Smooth muscle cell (in vitro differentiated cells): ENCODE results near the gene COTL1. TPM values are rescaled to one million over a fixed set of nuclear protein-coding genes. Genes with fewer than 3 reads are reported as not detected.

Source experiments
- DNase-seq: peaks from one replicate; lab custom pipeline; 2025; ENCODE audit not compliant: unreplicated experiment; lab: John Stamatoyannopoulos, UW
- H2AFZ ChIP-seq: fragments of 200-600 bp; sonication (generic); 2 replicates; pipeline ENCODE4 v1.6.0; 2016; ENCODE audit warnings: antibody characterized with exemption, low read depth, mild to moderate bottlenecking
- H3F3A ChIP-seq: fragments of 200-600 bp; sonication (generic); 2 replicates; pipeline ENCODE4 v1.6.0; 2017; ENCODE audit warnings: antibody characterized with exemption, low read depth
- H3K27ac ChIP-seq: fragments of 200-600 bp; sonication (generic); 2 replicates; pipeline ENCODE4 v1.5.1; 2016; ENCODE audit warnings: low read depth, mild to moderate bottlenecking
- H3K27me3 ChIP-seq: fragments of 200-600 bp; sonication (generic); 2 replicates; pipeline ENCODE4 v1.6.1; 2016; ENCODE audit warnings: low read depth, mild to moderate bottlenecking
- H3K36me3 ChIP-seq: fragments of 200-600 bp; sonication (generic); 2 replicates; pipeline ENCODE4 v1.5.1; 2016; ENCODE audit warnings: low read depth
- H3K4me1 ChIP-seq: fragments of 200-600 bp; sonication (generic); 2 replicates; pipeline ENCODE4 v1.5.1; 2016; ENCODE audit warnings: low read depth
- H3K4me2 ChIP-seq: fragments of 200-600 bp; sonication (generic); 2 replicates; pipeline ENCODE4 v1.6.0; 2016; ENCODE audit warnings: mild to moderate bottlenecking
- H3K4me3 ChIP-seq: fragments of 200-600 bp; sonication (generic); 2 replicates; pipeline ENCODE4 v1.5.1; 2016; ENCODE audit warnings: mild to moderate bottlenecking
- H3K79me2 ChIP-seq: fragments of 200-600 bp; sonication (generic); 2 replicates; pipeline ENCODE4 v1.6.0; 2016; ENCODE audit warnings: low read depth, mild to moderate bottlenecking
- H3K9ac ChIP-seq: fragments of 200-600 bp; sonication (generic); 2 replicates; pipeline ENCODE4 v1.6.0; 2016; ENCODE audit warnings: low read depth
- H3K9me3 ChIP-seq: fragments of 200-600 bp; sonication (generic); replicated peaks from 2 replicates; pipeline ENCODE4 v1.5.1; 2016; ENCODE audit warnings: low read depth
- H4K20me1 ChIP-seq: fragments of 200-600 bp; sonication (generic); 2 replicates; pipeline ENCODE4 v1.6.0; 2016; ENCODE audit warnings: low read depth
- CTCF ChIP-seq: fragments of 200-600 bp; sonication (generic); IDR thresholded peaks from 2 replicates; pipeline ENCODE4 v1.5.1; 2017; ENCODE audit warnings: borderline replicate concordance, mild to moderate bottlenecking, antibody characterized with exemption; ENCODE audit not compliant: insufficient read depth, poor library complexity, severe bottlenecking
- WGBS: methylation state at CpG from one replicate; pipeline ENCODE4 v1.1.7; 2016; ENCODE audit warnings: low lambda C conversion rate; 5-methylcytosine and 5-hydroxymethylcytosine counted together
- polyA plus RNA-seq: library from polyadenylated mRNA; unstranded; fragments of >200 nt; fragmentation: Nextera tagmentation; extraction: Ambion mirVana; gene quantifications from 2 replicates; pipeline ENCODE4 v1.2.1, GENCODE V29; 2016
- total RNA-seq: library from RNA; depleted of rRNA; stranded (reverse); fragments of >200 nt; gene quantifications from 2 replicates; pipeline ENCODE4 v1.2.3, GENCODE V29; 2014

The COTL1 gene
- total and polyA plus RNA-seq, 2 experiments from 2014 or later = 81.2 to 233 TPM

GRCh38 chr16:84552135-84552534 lies 65.7 kb downstream of the COTL1 start:
- no peak overlapping the region for H3K4me3 ChIP-seq
- peaks cover 17% of the 10 kb centered on the region for H3K4me1 ChIP-seq
- no peak for DNase-seq
- H3F3A ChIP-seq = no peaks in the 10 kb centered on the region
- H3K27me3 ChIP-seq = no peaks in the 10 kb centered on the region
- H3K9ac ChIP-seq = no peak overlapping the region
- no peaks in the 10 kb centered on the region for H3K79me2 ChIP-seq
- H3K36me3 ChIP-seq = no peaks in the 10 kb centered on the region
- H4K20me1 ChIP-seq = no peaks in the 10 kb centered on the region
- no peak overlapping the region for H3K27ac ChIP-seq
- 96% methylated on average over 4 of the region's 4 CpGs for WGBS
- no peak overlapping the region for H2AFZ ChIP-seq
- no peaks in the 10 kb centered on the region for H3K9me3 ChIP-seq
- no peak overlapping the region for H3K4me2 ChIP-seq
- TF ChIP-seq CTCF = no peak

DNA sequence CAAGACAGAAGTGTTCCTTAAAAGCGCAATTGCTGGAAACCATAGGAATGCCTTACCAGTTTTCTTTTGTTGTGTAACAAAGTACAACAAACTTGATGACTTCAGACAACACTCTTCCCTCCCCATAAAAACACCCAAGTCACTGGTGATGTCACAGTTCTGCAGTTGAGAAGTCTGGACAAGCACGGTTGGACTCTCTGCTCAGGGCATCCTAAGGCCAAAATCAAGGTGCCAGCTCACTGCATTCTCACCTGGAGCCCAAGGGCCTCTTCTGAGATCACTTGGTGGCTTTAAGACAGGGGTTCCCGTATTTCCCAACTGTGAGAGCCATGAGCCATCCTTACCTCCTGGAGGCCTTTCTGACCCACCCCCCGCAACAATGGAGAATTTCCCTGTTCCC lies 67.8 kb downstream of the COTL1 start:
- no peak for DNase-seq
- H2AFZ ChIP-seq = no peak overlapping the region
- H3K4me1 ChIP-seq = peaks cover 12% of the 10 kb centered on the region
- H3K9ac ChIP-seq = no peak overlapping the region
- no peaks in the 10 kb centered on the region for H3K79me2 ChIP-seq
- no peaks in the 10 kb centered on the region for H3K27me3 ChIP-seq
- no peak overlapping the region for H3K4me2 ChIP-seq
- no peak overlapping the region for H3K4me3 ChIP-seq
- no peaks in the 10 kb centered on the region for H4K20me1 ChIP-seq
- no peaks in the 10 kb centered on the region for H3F3A ChIP-seq
- TF ChIP-seq CTCF = no peak
- no peaks in the 10 kb centered on the region for H3K36me3 ChIP-seq
- H3K27ac ChIP-seq = no peak overlapping the region
- no peaks in the 10 kb centered on the region for H3K9me3 ChIP-seq
- WGBS = 59% methylated on average over 4 of the region's 4 CpGs

DNA sequence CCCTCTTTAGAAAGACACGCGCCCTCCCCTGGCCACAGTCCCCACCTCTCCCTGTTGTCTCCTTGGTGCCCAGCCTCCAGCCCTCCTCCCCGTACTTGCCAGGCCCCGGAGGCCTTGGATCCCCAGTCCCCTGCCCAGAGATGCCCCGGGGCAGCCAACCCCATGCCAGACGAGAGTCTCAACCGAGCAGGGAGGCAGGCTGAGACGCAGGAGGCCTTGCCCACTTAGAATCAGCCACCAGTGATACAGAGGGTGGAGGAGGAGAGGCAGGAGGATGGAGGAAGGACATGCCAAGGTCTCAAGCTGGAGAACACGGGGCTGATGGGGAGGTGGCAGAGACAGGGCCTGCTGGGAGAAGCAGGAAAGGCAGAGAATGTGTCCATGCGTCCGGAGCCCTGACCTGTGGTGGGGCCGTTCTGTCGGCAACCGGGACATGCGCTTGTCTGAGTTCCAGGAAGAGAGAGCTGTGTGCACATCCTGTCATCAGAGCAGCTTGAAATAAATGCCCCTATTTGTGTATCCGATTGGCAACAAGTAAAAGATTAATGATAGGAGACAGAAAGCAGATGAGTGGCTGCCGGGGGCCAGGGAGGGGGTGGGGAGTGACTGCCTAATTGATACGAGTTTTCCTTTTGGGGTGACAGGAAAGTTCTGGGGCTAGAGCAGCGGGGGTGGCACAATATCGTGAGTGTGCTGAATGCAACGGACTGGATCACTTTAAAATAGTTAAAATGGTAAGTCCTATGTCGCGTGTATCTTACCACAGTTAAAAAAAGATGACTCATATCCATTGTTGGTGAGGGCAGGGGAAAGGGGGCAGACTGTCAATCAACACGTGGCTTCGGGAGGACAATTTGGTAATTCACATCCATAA lies 68.7 kb downstream of the COTL1 start:
- WGBS = 59% methylated on average over 25 of the region's 25 CpGs
- H2AFZ ChIP-seq = no peak overlapping the region
- H4K20me1 ChIP-seq = no peaks in the 10 kb centered on the region
- no peak overlapping the region for H3K4me3 ChIP-seq
- no peaks in the 10 kb centered on the region for H3K27me3 ChIP-seq
- peak overlapping the region; percentile 15 for H3K4me2 ChIP-seq
- no peaks in the 10 kb centered on the region for H3K79me2 ChIP-seq
- no peaks in the 10 kb centered on the region for H3F3A ChIP-seq
- H3K9me3 ChIP-seq = no peaks in the 10 kb centered on the region
- H3K4me1 ChIP-seq = peaks cover 18% of the 10 kb centered on the region
- H3K36me3 ChIP-seq = no peaks in the 10 kb centered on the region
- DNase-seq = no peak
- no peak overlapping the region for H3K9ac ChIP-seq
- no peak for TF ChIP-seq CTCF
- H3K27ac ChIP-seq = no peak overlapping the region

DNA sequence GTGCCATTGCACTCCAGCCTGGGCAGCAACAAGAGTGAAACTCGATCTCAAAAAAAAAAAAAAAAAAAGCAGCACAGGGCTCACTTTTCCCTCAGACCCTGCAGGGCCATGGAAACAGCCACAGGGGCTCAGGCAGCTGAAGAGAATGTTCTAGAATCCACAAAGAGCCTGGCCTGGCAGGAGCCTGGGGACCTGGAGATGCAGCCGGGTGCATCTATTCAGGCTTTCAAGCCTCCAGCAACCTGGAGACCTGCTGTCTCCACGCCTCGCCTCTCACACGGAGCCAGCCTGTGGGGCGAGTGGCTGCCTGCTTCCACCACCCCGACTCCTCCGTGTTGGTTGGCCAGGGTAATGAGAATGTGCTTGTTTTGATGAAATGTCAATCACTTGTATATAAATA lies 69.4 kb downstream of the COTL1 start:
- WGBS = 75% methylated on average over 8 of the region's 8 CpGs
- peaks cover 20% of the 10 kb centered on the region for H3K4me1 ChIP-seq
- H3K79me2 ChIP-seq = no peaks in the 10 kb centered on the region
- H3K27me3 ChIP-seq = no peaks in the 10 kb centered on the region
- H3K9me3 ChIP-seq = no peaks in the 10 kb centered on the region
- no peaks in the 10 kb centered on the region for H3K36me3 ChIP-seq
- H3K27ac ChIP-seq = no peak overlapping the region
- no peaks in the 10 kb centered on the region for H3F3A ChIP-seq
- no peak for DNase-seq
- TF ChIP-seq CTCF = no peak
- no peak overlapping the region for H2AFZ ChIP-seq
- H3K9ac ChIP-seq = no peak overlapping the region
- no peak overlapping the region for H3K4me2 ChIP-seq
- H4K20me1 ChIP-seq = no peaks in the 10 kb centered on the region
- H3K4me3 ChIP-seq = no peak overlapping the region
